Right atrium auricular region (tissue), 2 donors: ENCODE measurements around the gene HOXA6. TPM values are rescaled to one million over a fixed set of nuclear protein-coding genes. Genes with fewer than 3 reads are reported as not detected.

ENCODE experiments used
- DNase-seq: peaks from one replicate; pipeline ENCODE4 v3.0.0-alpha.2; 2019; ENCODE audit warnings: low spot score
- H3K27ac ChIP-seq, 2 donors: fragments of 200-600 bp; sonication (generic); 1 replicate in 1 of 2; 2 replicates in 1 of 2; pipeline ENCODE4 v1.5.1; 2016 to 2019
- H3K27me3 ChIP-seq, 2 donors: fragments of 200-600 bp; sonication (generic); one replicate each; pipeline versions ENCODE4 v1.5.1 to v1.6.0; 2017 to 2019
- H3K36me3 ChIP-seq: fragments of 200-600 bp; sonication (generic); one replicate; pipeline ENCODE4 v1.5.1; 2016
- H3K4me1 ChIP-seq, 2 donors: fragments of 200-600 bp; sonication (generic); one replicate each; pipeline versions ENCODE4 v1.5.1 to v1.6.0; 2017 to 2019
- H3K4me3 ChIP-seq, 2 donors: fragments of 200-600 bp; sonication (generic); 1 replicate in 1 of 2; 2 replicates in 1 of 2; pipeline ENCODE4 v1.5.1; 2017 to 2019; ENCODE audit warnings: mild to moderate bottlenecking in 1 of 2, moderate library complexity in 1 of 2
- H3K9me3 ChIP-seq, 2 donors: fragments of 200-600 bp; sonication (generic); one replicate each; pipeline ENCODE4 v1.5.1; 2019
- CTCF ChIP-seq, 2 donors: fragments of 200-600 bp; sonication (generic); IDR thresholded peaks; one replicate each; pipeline ENCODE4 v1.5.1; 2019; ENCODE audit warnings: antibody characterized with exemption in 2 of 2
- total RNA-seq, 2 donors: library from RNA; depleted of rRNA; stranded (reverse); fragments of >200 nt; gene quantifications; one replicate each; pipeline ENCODE4 v1.1.0, GENCODE V29; 2016

Gene HOXA6
- total RNA-seq, 2 donors from 2014 or later: not detected

GRCh38 chr7:27185013-27185853 lies 37.7 kb upstream of the HOXA6 start, which contains the start of gene HOXA11:
Gene HOXA11 (minus strand): TSS chr7:27185232. CDS start chr7:27185144, 88 bp downstream.
- Histone ChIP-seq H3K36me3 (no peaks in the 10 kb centered on the region), H3K27me3 (peaks cover 79 to 96% of the 10 kb centered on the region in 2 donors), H3K27ac (no peak within 1 kb of the TSS), H3K4me1 (peaks cover 0 to 54% of the 10 kb centered on the region in 2 donors), H3K4me3 (peak within 1 kb of the TSS in 1 of 2 donors; percentile 37), H3K9me3 (no peaks in the 10 kb centered on the region)
- TF ChIP-seq CTCF (IDR thresholded peaks at IDR 0.05): no peak
- no peak for DNase-seq

- no peaks in the 10 kb centered on the region for H3K9me3 ChIP-seq
- DNase-seq: no peak
- peak overlapping the region in 1 of 2 donors; percentile 37 for H3K4me3 ChIP-seq
- H3K27ac ChIP-seq: no peak overlapping the region
- peaks cover 0 to 60% of the 10 kb centered on the region in 2 donors for H3K4me1 ChIP-seq
- no peak for TF ChIP-seq CTCF (IDR thresholded peaks at IDR 0.05)
- no peaks in the 10 kb centered on the region for H3K36me3 ChIP-seq
- peaks cover 76 to 96% of the 10 kb centered on the region in 2 donors for H3K27me3 ChIP-seq
These were observed 36.9 kb upstream of the HOXA6 start for GRCh38 chr7:27184337-27185012.

GRCh38 chr7:27183682-27184336 lies 36.2 kb upstream of the HOXA6 start:
- Histone ChIP-seq H3K27ac (no peak overlapping the region), H3K36me3 (no peaks in the 10 kb centered on the region), H3K4me1 (peaks cover 0 to 56% of the 10 kb centered on the region in 2 donors), H3K27me3 (peaks cover 76 to 94% of the 10 kb centered on the region in 2 donors), H3K4me3 (peak overlapping the region in 1 of 2 donors; percentile 37), H3K9me3 (no peaks in the 10 kb centered on the region)
- no peak for DNase-seq
- TF ChIP-seq CTCF (IDR thresholded peaks at IDR 0.05): no peak

- H3K27me3 ChIP-seq: peaks cover 74 to 87% of the 10 kb centered on the region in 2 donors
- no peak for TF ChIP-seq CTCF (IDR thresholded peaks at IDR 0.05)
- H3K36me3 ChIP-seq: no peaks in the 10 kb centered on the region
- H3K4me3 ChIP-seq: no peak overlapping the region
- H3K9me3 ChIP-seq: no peaks in the 10 kb centered on the region
- no peak for DNase-seq
- H3K4me1 ChIP-seq: peaks cover 0 to 48% of the 10 kb centered on the region in 2 donors
- no peak overlapping the region for H3K27ac ChIP-seq
These were observed 35.5 kb upstream of the HOXA6 start for GRCh38 chr7:27182861-27183681.

- Histone ChIP-seq H3K9me3 (no peaks in the 10 kb centered on the region), H3K36me3 (no peaks in the 10 kb centered on the region), H3K27me3 (peaks cover 67 to 82% of the 10 kb centered on the region in 2 donors), H3K4me3 (no peak overlapping the region), H3K4me1 (peaks cover 0 to 42% of the 10 kb centered on the region in 2 donors), H3K27ac (no peak overlapping the region)
- no peak for DNase-seq
- TF ChIP-seq CTCF (IDR thresholded peaks at IDR 0.05): no peak
These were observed 34.8 kb upstream of the HOXA6 start for GRCh38 chr7:27182285-27182841.
